ENCODE measurements around the gene KRT27. TPM values are rescaled to one million over a fixed set of nuclear protein-coding genes. Genes with fewer than 3 reads are reported as not detected.
"Not testable (repeated sequence)": the region's sequence is repeated elsewhere in the genome, so short reads cannot be mapped to it uniquely, and the experiment has no call there.

The KRT27 gene
- polyA plus RNA-seq, 1 donor, result not detected

DNA sequence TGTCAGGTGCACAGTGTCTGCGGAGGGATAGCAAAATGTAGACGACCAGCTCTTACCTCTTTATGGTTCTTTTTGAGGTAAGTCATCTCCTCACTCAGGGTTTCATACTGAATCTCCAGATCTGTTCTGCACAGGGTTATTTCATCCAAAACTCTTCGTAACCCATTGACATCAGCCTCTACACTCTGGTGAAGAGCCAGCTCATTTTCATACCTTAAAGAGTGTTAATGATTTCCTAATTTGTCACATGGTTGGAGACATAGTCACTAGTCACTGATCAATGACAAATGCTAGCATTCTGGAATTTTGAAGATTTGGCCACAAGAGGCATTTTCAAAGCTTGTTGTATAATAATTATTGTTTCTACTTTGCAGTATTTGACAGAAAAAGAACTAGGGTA, 28.5 kb downstream of the KRT27 start:
- no peak for DNase-seq

DNA sequence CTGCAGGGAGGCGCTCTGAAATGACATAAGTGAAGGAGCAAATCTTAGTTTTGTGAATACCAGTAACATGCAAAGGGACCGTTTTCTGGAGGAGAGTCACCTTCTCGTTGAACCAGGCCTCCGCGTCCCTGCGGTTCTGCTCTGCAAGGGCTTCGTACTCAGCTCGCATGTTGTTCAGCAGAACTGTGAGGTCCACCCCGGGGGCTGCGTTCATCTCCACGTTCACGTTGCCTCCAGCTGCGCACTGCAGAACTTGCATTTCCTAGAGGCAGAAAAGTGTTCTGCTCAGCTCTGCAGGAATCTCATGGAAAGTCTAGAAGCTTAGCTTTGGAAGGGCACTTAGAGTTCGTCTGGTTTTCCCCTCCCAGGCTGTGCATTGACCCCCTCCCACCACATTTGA, 31.3 kb downstream of the KRT27 start:
- no peak for DNase-seq

DNA sequence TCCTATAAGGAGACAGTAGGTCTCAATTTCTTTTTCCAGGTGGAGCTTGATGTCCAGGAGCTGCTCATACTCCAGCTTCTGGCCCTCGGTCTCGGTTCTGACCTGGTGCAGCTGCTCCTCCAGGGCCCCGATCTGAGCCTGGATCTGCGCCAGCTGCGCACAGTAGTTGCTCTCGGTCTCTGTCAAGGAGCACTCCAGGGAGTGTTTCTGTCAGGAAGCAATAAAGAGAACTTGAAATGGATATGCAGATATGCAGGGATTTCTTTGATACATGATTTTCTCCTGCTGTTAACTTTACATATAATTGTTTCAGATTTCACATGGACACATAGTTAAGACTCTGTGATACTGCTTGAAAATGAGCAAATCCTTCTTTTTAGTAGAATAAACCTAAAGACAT, 32.0 kb downstream of the KRT27 start:
- DNase-seq, result no peak

DNA sequence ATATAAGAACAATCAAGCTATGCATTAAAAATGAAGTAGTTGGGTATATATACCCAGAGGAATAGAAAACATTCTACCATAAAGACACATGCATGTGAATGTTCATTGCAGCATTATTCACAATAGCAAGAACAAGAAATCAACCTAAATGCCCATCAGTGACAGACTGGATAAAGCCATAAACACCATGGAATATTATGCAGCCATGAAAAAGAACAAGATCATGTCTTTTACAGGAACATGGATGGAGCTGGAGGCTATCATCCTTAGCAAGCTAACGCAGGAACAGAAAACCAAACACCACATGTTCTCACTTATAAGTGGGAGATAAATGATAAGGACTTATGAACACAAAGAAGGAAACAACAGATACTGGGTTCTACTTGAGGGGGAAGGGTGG, 33.7 kb downstream of the KRT27 start:
- DNase-seq, result not testable (repeated sequence)

DNA sequence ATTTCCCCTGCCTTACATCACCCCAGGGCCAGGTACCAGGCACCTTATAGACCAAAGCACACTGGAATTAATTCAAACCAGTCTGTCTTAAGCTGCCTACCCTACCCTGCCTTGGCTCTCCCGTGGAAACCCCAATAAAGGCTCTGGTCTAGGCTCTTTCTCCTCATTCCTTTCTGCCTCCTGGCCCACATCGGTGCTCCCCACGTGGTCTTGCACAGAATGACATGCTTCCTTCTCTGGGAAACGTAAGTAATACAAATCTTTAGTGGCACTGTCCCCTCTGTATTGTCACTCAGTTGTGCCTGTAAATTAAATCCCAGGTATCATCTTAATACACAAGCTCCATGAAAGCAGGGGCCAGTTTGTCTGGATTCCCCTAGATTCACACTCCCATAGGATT, 43.8 kb downstream of the KRT27 start:
- no peak for DNase-seq

DNA sequence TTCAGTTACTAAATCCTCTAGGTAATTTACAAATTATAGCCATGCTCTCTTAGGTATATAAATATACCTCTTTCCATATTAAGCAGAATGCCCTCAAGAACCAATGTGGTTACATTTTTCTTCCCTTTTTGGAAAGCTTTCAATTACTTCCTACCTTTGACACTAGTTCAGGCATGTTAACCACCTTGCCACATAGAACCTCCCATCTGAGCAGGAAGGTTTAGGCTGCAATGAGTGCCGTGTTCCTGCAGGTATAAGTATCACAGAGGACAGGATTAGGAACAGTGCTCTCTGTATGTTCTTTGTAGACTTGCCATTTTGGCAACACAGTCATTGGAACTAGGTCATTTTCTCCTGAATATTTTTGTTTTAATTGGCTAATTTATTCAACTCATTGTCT, 47.3 kb downstream of the KRT27 start:
- no peak for DNase-seq

DNA sequence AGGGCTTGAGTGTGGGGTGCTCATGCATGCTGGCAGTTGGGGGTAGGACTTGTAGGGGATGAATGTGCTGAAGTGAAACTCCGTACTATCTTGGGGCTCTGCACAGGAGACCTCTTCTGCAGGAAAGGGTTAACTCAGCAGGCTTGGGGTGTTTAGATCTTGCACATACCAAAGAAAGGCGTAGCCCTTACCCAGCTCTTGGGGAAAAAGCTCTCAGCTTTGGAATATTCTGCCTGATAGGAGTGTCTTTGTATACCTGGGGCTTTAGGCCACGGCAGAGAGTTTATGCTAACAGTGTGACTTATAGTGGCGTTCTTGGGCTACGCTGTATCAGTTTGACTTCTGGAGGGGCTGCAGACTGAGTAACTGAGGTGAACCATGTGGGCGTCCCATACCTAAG, 48.3 kb downstream of the KRT27 start:
- no peak for DNase-seq

DNA sequence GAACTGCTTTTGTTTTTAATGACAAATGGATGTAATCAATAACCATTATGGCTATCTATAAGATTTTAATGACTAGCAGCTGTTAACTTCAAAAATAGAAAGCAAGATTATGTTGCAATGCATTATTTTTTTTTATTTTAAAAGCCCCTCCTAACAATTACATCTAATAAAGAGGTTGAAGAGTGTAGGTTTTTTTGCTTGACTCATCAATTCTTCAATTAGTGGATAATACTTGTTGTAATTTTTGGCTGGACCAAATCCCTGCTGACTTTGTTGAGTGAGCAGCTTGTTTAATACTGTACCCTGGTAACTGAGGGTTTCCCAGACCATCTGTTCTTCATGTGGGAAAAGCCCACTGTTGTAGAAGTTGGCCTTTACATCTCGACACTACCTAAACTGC, 51.4 kb downstream of the KRT27 start:
- DNase-seq, result no peak

DNA sequence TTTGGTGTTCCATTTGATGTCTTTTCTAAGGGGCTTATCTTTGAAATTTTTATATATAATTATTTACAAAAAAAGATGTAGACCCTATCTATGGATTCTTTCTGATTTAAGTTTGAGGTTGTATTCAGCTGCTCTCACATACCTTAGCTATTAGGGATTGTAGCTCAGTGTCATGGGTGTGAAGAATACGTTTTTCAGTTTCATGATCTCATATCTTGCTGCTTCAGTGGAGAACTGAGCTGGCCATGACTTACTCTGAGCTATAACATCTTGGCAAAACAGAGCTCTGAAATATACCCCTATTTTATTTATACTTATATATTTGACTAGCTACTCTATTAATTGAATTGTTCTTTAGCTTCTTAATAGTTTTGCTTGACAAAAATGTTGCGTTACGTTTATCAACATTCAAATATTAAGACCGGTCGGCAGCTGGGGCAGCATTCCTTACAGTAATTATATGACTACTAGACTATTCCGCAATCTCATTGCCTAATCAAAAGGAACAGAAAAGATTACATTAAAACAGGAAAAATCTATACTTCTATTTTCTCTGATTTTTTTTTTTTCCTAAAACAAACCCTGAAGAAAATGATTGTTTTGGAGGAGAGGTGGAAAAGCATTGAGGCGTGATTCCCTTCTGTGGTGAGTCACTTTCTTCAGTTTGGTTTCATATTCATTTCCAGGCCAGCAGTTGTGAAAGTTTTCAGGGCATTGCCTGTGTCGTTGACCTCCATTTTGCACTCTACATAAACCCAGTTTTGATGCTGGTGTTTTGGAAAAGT, 54.7 kb downstream of the KRT27 start:
- peak; percentile 12 for DNase-seq

DNA sequence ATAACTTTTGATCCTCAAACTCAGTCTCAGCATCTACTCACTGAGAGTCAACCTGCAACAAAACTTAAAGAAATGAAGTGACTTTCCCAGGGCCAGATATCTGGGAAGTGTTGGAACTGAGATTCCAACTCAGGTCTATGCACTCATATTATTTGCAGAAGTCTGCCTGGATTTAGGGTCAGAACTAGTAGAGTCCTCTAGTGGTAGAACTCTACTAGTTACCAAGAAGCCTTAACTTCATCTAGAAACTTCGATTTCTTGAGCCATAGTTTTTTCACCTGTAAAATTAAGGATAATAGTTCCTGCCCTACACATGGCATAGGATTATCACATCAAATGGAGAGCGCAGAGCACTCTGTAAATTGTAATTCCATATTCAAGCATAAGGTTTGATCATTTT, 55.4 kb downstream of the KRT27 start:
- no peak for DNase-seq

Other genes starting within 250 kb of the KRT27 start
- gene CCR7, start 217.1 kb downstream of the KRT27 start, polyA plus RNA-seq (ENCODE audit: insufficient read length), result 0.20 TPM
- gene SMARCE1, start 134.7 kb downstream of the KRT27 start, polyA plus RNA-seq (ENCODE audit: insufficient read length), result 254 TPM
- gene KRT222, start 117.4 kb downstream of the KRT27 start, polyA plus RNA-seq (ENCODE audit: insufficient read length), result 0.12 TPM
- gene KRT24, start 78.8 kb downstream of the KRT27 start, polyA plus RNA-seq (ENCODE audit: insufficient read length), result not detected
- gene KRT25, start 27.2 kb downstream of the KRT27 start, polyA plus RNA-seq (ENCODE audit: insufficient read length), result not detected
- not detected for gene KRT26, start 10.3 kb downstream of the KRT27 start, polyA plus RNA-seq (ENCODE audit: insufficient read length)
- gene KRT28, start 17.4 kb upstream of the KRT27 start, polyA plus RNA-seq (ENCODE audit: insufficient read length), result not detected
- gene KRT10, start 40.1 kb upstream of the KRT27 start, polyA plus RNA-seq (ENCODE audit: insufficient read length), result 45.2 TPM
- gene KRT12, start 84.7 kb upstream of the KRT27 start, polyA plus RNA-seq (ENCODE audit: insufficient read length), result 0.37 TPM
- gene KRT20, start 102.7 kb upstream of the KRT27 start, polyA plus RNA-seq (ENCODE audit: insufficient read length), result 0.33 TPM
- 1.1 TPM for gene KRT23, start 155.1 kb upstream of the KRT27 start, polyA plus RNA-seq (ENCODE audit: insufficient read length)
- not detected for gene KRT39, start 184.4 kb upstream of the KRT27 start, polyA plus RNA-seq (ENCODE audit: insufficient read length)
- gene KRT40, start 201.8 kb upstream of the KRT27 start, polyA plus RNA-seq (ENCODE audit: insufficient read length), result not detected
- gene KRTAP3-3, start 211.6 kb upstream of the KRT27 start, polyA plus RNA-seq (ENCODE audit: insufficient read length), result not detected
- gene KRTAP3-2, start 217.4 kb upstream of the KRT27 start, polyA plus RNA-seq (ENCODE audit: insufficient read length), result not detected
- not detected for gene KRTAP3-1, start 226.6 kb upstream of the KRT27 start, polyA plus RNA-seq (ENCODE audit: insufficient read length)
- gene KRTAP1-5, start 244.7 kb upstream of the KRT27 start, polyA plus RNA-seq (ENCODE audit: insufficient read length), result not detected
- not detected for gene KRTAP1-4, start 247.6 kb upstream of the KRT27 start, polyA plus RNA-seq (ENCODE audit: insufficient read length)